GM12878 (cell line): ENCODE data around the gene NTM. TPM values are rescaled to one million over a fixed set of nuclear protein-coding genes. Genes with fewer than 3 reads are reported as not detected.

Experiments used
- ATAC-seq: fragments of 200-7000 bp; cut with Tn5 transposase; 3 replicates; pipeline ENCODE4 v1.9.1; 2020; ENCODE audit warnings: mild to moderate bottlenecking, moderate library complexity
- BruUV-seq: library from RNA; stranded (reverse); fragments of 400-500 nt; replicated peaks from 2 replicates; lab custom pipeline; 2021; lab: Mats Ljungman, UMichigan
- CTCF ChIA-PET: fragments of 300-600 bp; sonication (Branson Sonifier 250); formaldehyde crosslinking; extraction: SDS; loops from one replicate; lab custom pipeline; 2021; ENCODE audit warnings: inconsistent platforms; lab: Yijun Ruan, JAX
- POLR2A ChIA-PET: fragments of 350-600 bp; formaldehyde crosslinking; extraction: SDS; loops from one replicate; lab custom pipeline; 2021; ENCODE audit warnings: inconsistent platforms; lab: Charles Lee
- RAD21 ChIA-PET: fragments of 300-600 bp; sonication (Branson Sonifier 250); formaldehyde crosslinking; loops from one replicate; lab custom pipeline; 2023; ENCODE audit warnings: antibody characterized with exemption; ENCODE audit not compliant: unreplicated experiment; lab: Charles Lee
- SMC1A ChIA-PET: fragments of 300-600 bp; sonication (Branson Sonifier 250); formaldehyde crosslinking; loops from one replicate; lab custom pipeline; 2023; ENCODE audit not compliant: unreplicated experiment, uncharacterized antibody; lab: Charles Lee
- DNase-seq: peaks from one replicate; pipeline ENCODE4 v3.0.0-alpha.2; 2011; ENCODE audit warnings: low read depth, low spot score
- FAIRE-seq: peaks from 3 replicates; lab custom pipeline; 2011; peaks lifted over from hg19 to GRCh38; lab: Jason Lieb, UNC
- H2AFZ ChIP-seq: 2 replicates; pipeline ENCODE4 v1.6.0; 2011; ENCODE audit warnings: low read depth, low read length, control low read depth; ENCODE audit not compliant: control insufficient read depth
- H3K27ac ChIP-seq: 2 replicates; pipeline ENCODE4 v1.5.1; 2011; ENCODE audit warnings: control low read depth; ENCODE audit not compliant: control insufficient read depth, insufficient read depth
- H3K27me3 ChIP-seq, 2 experiments: replicated peaks in 1 of 2; 2 replicates each; pipeline versions ENCODE4 v1.6.0 to v1.6.1; 2011; ENCODE audit warnings: low read length in 1 of 2; ENCODE audit not compliant: control insufficient read depth in 2 of 2, insufficient read depth in 2 of 2
- H3K36me3 ChIP-seq, 2 experiments: 2 replicates each; pipeline ENCODE4 v1.5.1; 2011; ENCODE audit warnings: low read length in 1 of 2; ENCODE audit not compliant: control insufficient read depth in 2 of 2, insufficient read depth in 2 of 2
- H3K4me1 ChIP-seq: 2 replicates; pipeline ENCODE4 v1.6.1; 2011; ENCODE audit warnings: mild to moderate bottlenecking, low read length, moderate library complexity, mixed read lengths; ENCODE audit not compliant: control insufficient read depth, insufficient read depth
- H3K4me2 ChIP-seq: 2 replicates; pipeline ENCODE4 v1.6.0; 2011; ENCODE audit warnings: control low read depth; ENCODE audit not compliant: control insufficient read depth, insufficient read depth
- H3K4me3 ChIP-seq: fragments of 200-600 bp; sonication (generic); 2 replicates; pipeline ENCODE4 v1.5.1; 2016
- H3K79me2 ChIP-seq: 2 replicates; pipeline ENCODE4 v1.6.0; 2011; ENCODE audit warnings: low read length; ENCODE audit not compliant: control insufficient read depth, insufficient read depth
- H3K9ac ChIP-seq: 2 replicates; pipeline ENCODE4 v1.8.0; 2011; ENCODE audit warnings: low read length, control low read depth, mixed read lengths; ENCODE audit not compliant: control insufficient read depth, insufficient read depth
- H3K9me3 ChIP-seq: replicated peaks from 3 replicates; pipeline ENCODE4 v1.5.1; 2011; ENCODE audit warnings: mild to moderate bottlenecking, low read length; ENCODE audit not compliant: control insufficient read depth, insufficient read depth
- H4K20me1 ChIP-seq: 2 replicates; pipeline ENCODE4 v1.6.0; 2011; ENCODE audit not compliant: control insufficient read depth, insufficient read depth
- CEBPZ ChIP-seq: fragments of 150-350 bp; IDR thresholded peaks from 2 replicates; pipeline ENCODE4 v1.6.1; 2016; ENCODE audit warnings: low read depth, low read length
- GATAD2B ChIP-seq: fragments of 450-650 bp; conservative IDR thresholded peaks from 2 replicates; pipeline ENCODE4 v1.6.1; 2017; ENCODE audit warnings: low read depth, mild to moderate bottlenecking, moderate library complexity
- HCFC1 ChIP-seq: fragments of 150-350 bp; IDR thresholded peaks from 2 replicates; pipeline ENCODE4 v1.6.1; 2014; ENCODE audit warnings: low read length
- MTA3 ChIP-seq: IDR thresholded peaks from 2 replicates; pipeline ENCODE4 v1.6.1; 2012; ENCODE audit warnings: low read length, inconsistent platforms, borderline replicate concordance
- NFYA ChIP-seq: IDR thresholded peaks from 2 replicates; pipeline ENCODE4 v1.6.1; 2011; ENCODE audit warnings: low read depth, mild to moderate bottlenecking, low read length, improper control_type of control experiment, borderline replicate concordance
- PBX3 ChIP-seq: IDR thresholded peaks from 2 replicates; pipeline ENCODE4 v1.6.1; 2011; ENCODE audit warnings: mild to moderate bottlenecking, low read depth, low read length, moderate library complexity; ENCODE audit not compliant: insufficient replicate concordance
- RAD21 ChIP-seq: IDR thresholded peaks from 2 replicates; pipeline ENCODE4 v1.6.1; 2011; ENCODE audit warnings: mild to moderate bottlenecking, low read depth, low read length, moderate library complexity; ENCODE audit not compliant: insufficient read depth
- SMARCA5 ChIP-seq: fragments of 450-650 bp; IDR thresholded peaks from 2 replicates; pipeline ENCODE4 v1.6.1; 2017; ENCODE audit warnings: mild to moderate bottlenecking
- TAF1 ChIP-seq: IDR thresholded peaks from 2 replicates; pipeline ENCODE4 v1.6.1; 2011; ENCODE audit warnings: mild to moderate bottlenecking, low read depth, low read length, borderline replicate concordance
- TCF7 ChIP-seq: IDR thresholded peaks from 2 replicates; pipeline ENCODE4 v1.6.1; 2014; ENCODE audit warnings: antibody characterized with exemption, borderline replicate concordance
- ZNF24 ChIP-seq: fragments of 450-650 bp; IDR thresholded peaks from 2 replicates; pipeline ENCODE4 v1.6.1; 2017; ENCODE audit warnings: antibody characterized with exemption, mild to moderate bottlenecking
- WGBS: methylation state at CpG from one replicate; pipeline ENCODE4 v1.1.6; 2016; ENCODE audit warnings: low lambda C conversion rate; ENCODE audit not compliant: insufficient replicate concordance, insufficient coverage; ENCODE audit errors: missing lambda C conversion rate; 5-methylcytosine and 5-hydroxymethylcytosine counted together
- in situ Hi-C: fragments of 300-500 bp; cut with MboI; formaldehyde crosslinking; loops from 9 replicates; pipeline ENCODE4 v1.14.3; 2018; ENCODE audit warnings: mixed read lengths
- intact Hi-C: fragments of 100-400 bp; cut with micrococcal nuclease; formaldehyde crosslinking; loops from one replicate; pipeline ENCODE4 v1.14.2; 2022; ENCODE audit not compliant: unreplicated experiment
- polyA plus RNA-seq, 11 experiments: library from polyadenylated mRNA; depleted of rRNA in 4 of 11; unstranded in 6 of 11; stranded (reverse) in 5 of 11; fragments of >200 nt; fragmentation: Nextera tagmentation in 4 of 11; fragmentation: Illumina TruSeq in 1 of 11; extraction: Ambion mirVana in 4 of 11; extraction: Trizol in 1 of 11; gene quantifications; 1 replicate in 1 of 11; 2 replicates in 10 of 11; pipeline versions ENCODE4 v1.2.1 to v1.2.3, GENCODE V29; 2011 to 2016; ENCODE audit warnings: inconsistent platforms in 2 of 11, missing spikeins in 2 of 11, low read depth in 1 of 11
- total RNA-seq, 4 experiments: library from RNA; depleted of rRNA in 3 of 4; stranded (reverse); fragments of >200 nt in 3 of 4; fragmentation: Illumina TruSeq in 1 of 4; extraction: Trizol in 1 of 4; gene quantifications; 2 replicates each; pipeline versions ENCODE4 v1.2.1 to v1.2.3, GENCODE V29; 2013 to 2021

The NTM gene
- total and polyA plus RNA-seq, 10 of the 15 experiments (the other 5 are each of a cell fraction or from before 2014, with no cell fraction given): not detected

DNA sequence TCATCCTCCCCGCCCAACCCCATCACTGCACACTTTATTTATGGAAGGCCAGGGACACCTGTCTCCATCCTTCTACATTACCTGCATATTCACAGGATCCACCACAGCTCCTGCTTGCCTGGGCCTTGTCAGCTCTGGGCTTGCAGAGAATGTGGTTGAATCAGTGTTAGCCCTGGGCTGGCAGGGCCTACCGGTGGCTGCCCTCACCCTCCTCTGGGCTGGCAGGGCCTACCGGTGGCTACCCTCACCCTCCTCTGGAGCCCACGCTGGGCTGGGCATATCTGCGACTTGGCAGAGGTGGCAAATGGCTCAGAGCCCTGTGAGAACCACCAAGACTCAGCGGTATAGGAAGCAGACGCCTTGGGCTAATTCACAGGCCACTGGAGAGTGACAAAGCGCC lies 300.9 kb downstream of the NTM start:
- 28% methylated on average over 8 of the region's 8 CpGs for WGBS
- ChIA-PET RAD21 (no interaction called here), CTCF (interaction anchor here (1.0 to 1.1 kb wide), 2 partner anchors 87 to 606 kb away, joined by 3 read pairs; no protein-coding TSS in a partner anchor), SMC1A (no interaction called here), POLR2A (no interaction called here)
- Histone ChIP-seq H2AFZ (no peak overlapping the region), H3K27ac (no peak overlapping the region), H3K9ac (no peak overlapping the region), H3K9me3 (no peaks in the 10 kb centered on the region), H3K4me2 (no peak overlapping the region), H3K4me3 (no peak overlapping the region), H4K20me1 (no peaks in the 10 kb centered on the region), H3K4me1 (no peaks in the 10 kb centered on the region), H3K36me3 (no peaks in the 10 kb centered on the region), H3K27me3 (0 out of 4 replicates have a peak, but pooled peaks cover 0 to under 1% of the 10 kb centered on the region in 2 experiments), H3K79me2 (no peaks in the 10 kb centered on the region)
- no peak for FAIRE-seq
- in situ Hi-C loops (loop anchor here (5.0 to 10.0 kb wide), 2 partner anchors 599 to 747 kb away; no protein-coding TSS in a partner anchor), intact Hi-C loops (loop anchor here (10.0 kb wide), 1 partner anchor 427 kb away; no protein-coding TSS in a partner anchor)
- no TSS peak for BruUV-seq
- no peak for DNase-seq
- no peak for TF ChIP-seq GATAD2B
- TF ChIP-seq ZNF24: no peak
- no peak for TF ChIP-seq NFYA
- no peak for TF ChIP-seq HCFC1
- TF ChIP-seq TCF7: no peak
- no peak for TF ChIP-seq SMARCA5
- no peak for TF ChIP-seq MTA3
- no peak for TF ChIP-seq RAD21
- no peak for TF ChIP-seq CEBPZ
- TF ChIP-seq PBX3: no peak
- TF ChIP-seq TAF1: no peak
- ATAC-seq: no peak
